ENCODE measurements around the gene PLXND1.

Gene PLXND1

GRCh38 chr3:129555616-129556357 is 50.7 kb downstream of the PLXND1 start:
- no peak for DNase-seq (ENCODE audit: low read depth)
- no peak overlapping the region for H3K4me3 ChIP-seq (ENCODE audit: low read depth, low read length)
- TF ChIP-seq, protein P1, sequence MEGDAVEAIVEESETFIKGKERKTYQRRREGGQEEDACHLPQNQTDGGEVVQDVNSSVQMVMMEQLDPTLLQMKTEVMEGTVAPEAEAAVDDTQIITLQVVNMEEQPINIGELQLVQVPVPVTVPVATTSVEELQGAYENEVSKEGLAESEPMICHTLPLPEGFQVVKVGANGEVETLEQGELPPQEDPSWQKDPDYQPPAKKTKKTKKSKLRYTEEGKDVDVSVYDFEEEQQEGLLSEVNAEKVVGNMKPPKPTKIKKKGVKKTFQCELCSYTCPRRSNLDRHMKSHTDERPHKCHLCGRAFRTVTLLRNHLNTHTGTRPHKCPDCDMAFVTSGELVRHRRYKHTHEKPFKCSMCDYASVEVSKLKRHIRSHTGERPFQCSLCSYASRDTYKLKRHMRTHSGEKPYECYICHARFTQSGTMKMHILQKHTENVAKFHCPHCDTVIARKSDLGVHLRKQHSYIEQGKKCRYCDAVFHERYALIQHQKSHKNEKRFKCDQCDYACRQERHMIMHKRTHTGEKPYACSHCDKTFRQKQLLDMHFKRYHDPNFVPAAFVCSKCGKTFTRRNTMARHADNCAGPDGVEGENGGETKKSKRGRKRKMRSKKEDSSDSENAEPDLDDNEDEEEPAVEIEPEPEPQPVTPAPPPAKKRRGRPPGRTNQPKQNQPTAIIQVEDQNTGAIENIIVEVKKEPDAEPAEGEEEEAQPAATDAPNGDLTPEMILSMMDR (IDR thresholded peaks at IDR 0.05; ENCODE audit: control insufficient read depth, extremely low read depth, insufficient read depth), result no peak

GRCh38 chr3:129555153-129555550 is 51.3 kb downstream of the PLXND1 start:
- TF ChIP-seq, protein P1 (IDR thresholded peaks at IDR 0.05; ENCODE audit: control insufficient read depth, extremely low read depth, insufficient read depth), result no peak
- DNase-seq (ENCODE audit: low read depth), result no peak
- H3K4me3 ChIP-seq (ENCODE audit: low read depth, low read length), result no peak overlapping the region

DNA sequence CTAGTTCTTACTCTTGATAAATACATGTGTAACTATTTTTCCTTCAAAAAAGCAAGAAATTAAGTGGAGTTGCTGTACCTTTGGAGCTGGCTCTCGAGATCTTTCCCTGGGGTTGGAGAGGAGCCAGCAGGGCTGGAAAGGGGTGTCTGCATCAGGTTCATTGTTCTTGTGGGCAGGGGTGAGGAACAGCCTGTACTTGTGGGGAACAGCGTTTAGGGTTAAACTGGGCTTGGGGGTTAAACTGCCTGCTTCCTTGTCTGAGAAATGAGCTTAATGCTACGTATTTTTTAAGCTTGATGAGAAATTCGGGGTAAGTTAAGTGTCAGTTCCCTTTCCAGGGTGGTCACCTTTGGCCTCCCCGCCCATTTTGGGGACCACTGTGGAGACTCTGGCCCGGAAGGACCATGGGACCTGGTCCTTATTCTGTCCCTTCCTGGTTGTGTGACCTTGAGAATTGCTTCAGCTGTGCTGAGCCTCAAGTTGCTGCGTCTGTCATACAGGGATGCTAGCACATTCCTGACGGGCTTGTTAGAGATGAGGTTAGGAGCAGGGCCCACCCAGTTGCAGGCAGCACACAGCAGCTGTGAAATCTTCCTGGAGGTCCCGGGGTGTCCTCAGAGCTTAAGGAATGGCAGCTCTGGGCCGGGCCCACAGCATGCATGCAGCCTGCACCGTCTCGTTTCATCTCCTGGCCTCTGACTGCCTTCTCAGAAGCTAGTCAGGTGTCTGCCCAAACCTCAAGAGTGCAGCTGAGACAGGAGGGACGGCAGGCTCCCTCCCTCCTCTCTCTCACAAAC is 51.9 kb downstream of the PLXND1 start:
- H3K4me3 ChIP-seq (ENCODE audit: low read depth, low read length), result no peak overlapping the region
- no peak for DNase-seq (ENCODE audit: low read depth)
- TF ChIP-seq, protein P1 (IDR thresholded peaks at IDR 0.05; ENCODE audit: control insufficient read depth, extremely low read depth, insufficient read depth), result no peak

DNA sequence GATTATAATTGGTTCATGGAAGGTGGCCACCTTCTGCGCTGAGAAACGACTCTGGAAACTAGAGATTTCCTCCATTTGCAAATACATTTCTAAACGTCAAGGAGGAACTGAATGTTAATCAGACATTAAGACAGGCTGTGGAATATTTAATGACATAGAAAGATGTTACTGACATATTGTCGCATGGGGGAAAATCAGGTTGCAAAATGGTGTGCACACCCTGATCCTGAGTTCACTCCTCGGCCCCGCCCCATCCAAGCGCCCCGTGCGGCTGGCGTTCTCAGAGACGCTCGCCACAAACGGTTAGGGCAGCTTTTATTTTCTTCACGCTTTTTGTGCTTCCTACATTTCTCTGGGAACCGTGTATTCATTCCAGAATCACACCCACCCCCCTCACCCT is 52.8 kb downstream of the PLXND1 start:
- no peak for DNase-seq (ENCODE audit: low read depth)
- no peak overlapping the region for H3K4me3 ChIP-seq (ENCODE audit: low read depth, low read length)
- TF ChIP-seq, protein P1 (IDR thresholded peaks at IDR 0.05; ENCODE audit: control insufficient read depth, extremely low read depth, insufficient read depth), result no peak

- no peak overlapping the region for H3K4me3 ChIP-seq (ENCODE audit: low read depth, low read length)
- TF ChIP-seq, protein P1 (IDR thresholded peaks at IDR 0.05; ENCODE audit: control insufficient read depth, extremely low read depth, insufficient read depth), result no peak
- DNase-seq (ENCODE audit: low read depth), result no peak
These were observed 53.3 kb downstream of the PLXND1 start for GRCh38 chr3:129553171-129553570.

DNA sequence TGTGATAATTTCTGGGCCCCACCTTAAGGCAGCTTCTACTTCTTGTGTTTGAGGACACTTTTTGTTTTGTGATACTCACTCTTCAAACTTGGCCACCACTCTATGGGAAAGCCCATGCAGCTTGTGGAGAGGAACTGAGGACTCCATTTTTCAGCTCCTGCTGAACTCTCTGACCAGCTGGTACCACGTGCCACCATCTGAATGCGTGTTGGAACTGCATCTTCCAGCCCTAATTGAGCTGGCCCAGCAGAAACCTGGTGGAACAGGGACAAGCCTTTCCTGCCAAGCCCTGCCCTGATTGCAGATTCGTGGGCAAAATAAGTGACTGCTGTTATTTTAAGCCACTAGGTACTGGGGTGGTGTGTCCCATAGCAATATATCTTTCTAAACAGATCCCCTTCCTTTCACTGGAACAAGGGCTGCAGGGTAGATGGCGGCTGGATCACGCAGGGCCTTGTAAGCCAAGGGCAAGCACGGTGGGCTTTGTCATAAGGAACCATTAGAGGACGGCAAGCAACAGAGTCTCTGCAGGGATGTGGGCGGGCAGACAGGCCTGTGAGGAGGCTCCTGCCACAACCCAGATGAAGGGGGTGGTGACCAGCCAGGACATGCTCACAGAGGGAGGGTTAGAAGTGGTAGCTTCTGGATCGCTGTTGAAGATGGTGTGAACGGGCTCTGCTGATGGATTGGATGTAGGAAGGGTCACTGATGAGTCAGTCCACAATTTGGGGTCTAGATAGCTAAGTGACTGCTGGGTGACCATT is 54.0 kb downstream of the PLXND1 start:
- H3K4me3 ChIP-seq (ENCODE audit: low read depth, low read length), result no peak overlapping the region
- DNase-seq (ENCODE audit: low read depth), result no peak
- TF ChIP-seq, protein P1 (IDR thresholded peaks at IDR 0.05; ENCODE audit: control insufficient read depth, extremely low read depth, insufficient read depth), result no peak
